ENCODE data around the gene DCTN2. TPM values are rescaled to one million over a fixed set of nuclear protein-coding genes. Genes with fewer than 3 reads are reported as not detected.

Gene DCTN2
- polyA plus RNA-seq, 6 donors from 2014 or later = 65.6 to 87.3 (median 71.2) TPM

- Mint-ChIP-seq H3K27me3 (peaks cover 17 to 56% (median 51%) of the 10 kb centered on the region in 3 donors), H3K4me3 (peak overlapping the region in 4 of 8 donors; percentile 16 to 75 (median 32)), H3K27ac (peak overlapping the region in 1 of 6 donors; percentile 4), H3K36me3 (no peaks in the 10 kb centered on the region), H3K4me1 (peaks cover 18 to 27% (median 23%) of the 10 kb centered on the region in 3 donors), H3K9me3 (no peaks in the 10 kb centered on the region)
- ATAC-seq (ENCODE audit: low read depth in 2 of 2) (no peak), DNase-seq (no peak)
These were observed 4.8 kb upstream of the DCTN2 start for GRCh38 chr12:57551637-57552305.

DNA sequence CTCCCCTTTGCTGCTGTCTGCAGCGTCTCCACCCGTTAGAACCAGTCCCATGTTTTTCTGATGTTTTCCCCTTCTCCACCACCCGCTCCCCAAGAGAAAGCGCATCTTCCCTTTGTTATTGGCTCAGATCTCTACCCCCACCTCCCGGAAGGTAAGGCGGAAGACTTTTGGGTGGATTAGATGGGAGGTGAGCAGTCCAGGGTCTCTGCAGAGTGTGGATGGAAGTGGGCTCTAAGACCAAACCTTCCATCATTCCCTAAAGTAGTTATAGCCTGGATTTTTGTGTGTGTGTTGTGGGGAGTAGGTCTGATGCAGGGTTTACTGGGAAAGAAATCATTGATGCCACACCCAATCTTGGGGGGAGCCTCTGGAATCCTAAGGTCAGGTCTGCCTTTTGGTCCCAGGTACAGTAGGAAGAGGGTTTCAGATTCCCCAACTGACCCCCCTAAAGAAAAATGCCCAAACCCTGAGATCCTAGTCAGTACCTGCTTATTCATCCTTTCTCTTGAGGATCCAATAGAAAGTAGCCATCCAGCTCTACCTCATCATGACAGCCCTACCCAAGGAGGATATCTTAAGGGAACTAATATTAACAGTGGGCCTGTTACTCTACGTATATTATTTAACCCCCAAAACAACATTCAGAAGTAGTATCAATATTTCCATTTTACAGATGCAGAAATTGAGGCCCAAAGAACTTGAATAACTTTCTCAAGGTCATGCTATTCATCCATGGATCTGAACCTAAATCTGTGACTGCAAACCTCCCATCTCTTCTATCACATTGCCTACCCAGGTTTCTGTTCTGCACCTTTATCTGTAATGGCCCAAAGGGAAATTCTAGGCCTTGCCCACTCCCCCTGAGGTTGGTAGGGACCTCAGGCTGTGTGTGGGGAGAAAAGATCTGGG, 3.9 kb upstream of the DCTN2 start:
- Mint-ChIP-seq H3K27ac (no peak overlapping the region), H3K4me3 (peak overlapping the region; percentile 10 to 86 (median 72)), H3K36me3 (no peaks in the 10 kb centered on the region), H3K4me1 (peaks cover 26 to 35% (median 30%) of the 10 kb centered on the region in 3 donors), H3K9me3 (no peaks in the 10 kb centered on the region), H3K27me3 (peaks cover 14 to 56% (median 46%) of the 10 kb centered on the region in 3 donors)
- ATAC-seq (ENCODE audit: low read depth in 2 of 2) (no peak), DNase-seq (no peak)

GRCh38 chr12:57549909-57550640, 3.1 kb upstream of the DCTN2 start, which contains the start of gene KIF5A:
Gene KIF5A (plus strand): TSS chr12:57550044. CDS start chr12:57550272, 228 bp downstream.
- ATAC-seq (ENCODE audit: low read depth in 2 of 2) (peak; percentile 35 to 47), DNase-seq (peak; percentile 36)
- Mint-ChIP-seq H3K27me3 (peaks cover 14 to 55% (median 46%) of the 10 kb centered on the region in 3 donors), H3K36me3 (no peaks in the 10 kb centered on the region), H3K9me3 (no peaks in the 10 kb centered on the region), H3K4me1 (peaks cover 28 to 44% (median 39%) of the 10 kb centered on the region in 3 donors), H3K4me3 (peak within 1 kb of the TSS; percentile 73 to 95 (median 78)), H3K27ac (peak within 1 kb of the TSS in 4 of 6 donors; percentile 26 to 77 (median 43))

DNA sequence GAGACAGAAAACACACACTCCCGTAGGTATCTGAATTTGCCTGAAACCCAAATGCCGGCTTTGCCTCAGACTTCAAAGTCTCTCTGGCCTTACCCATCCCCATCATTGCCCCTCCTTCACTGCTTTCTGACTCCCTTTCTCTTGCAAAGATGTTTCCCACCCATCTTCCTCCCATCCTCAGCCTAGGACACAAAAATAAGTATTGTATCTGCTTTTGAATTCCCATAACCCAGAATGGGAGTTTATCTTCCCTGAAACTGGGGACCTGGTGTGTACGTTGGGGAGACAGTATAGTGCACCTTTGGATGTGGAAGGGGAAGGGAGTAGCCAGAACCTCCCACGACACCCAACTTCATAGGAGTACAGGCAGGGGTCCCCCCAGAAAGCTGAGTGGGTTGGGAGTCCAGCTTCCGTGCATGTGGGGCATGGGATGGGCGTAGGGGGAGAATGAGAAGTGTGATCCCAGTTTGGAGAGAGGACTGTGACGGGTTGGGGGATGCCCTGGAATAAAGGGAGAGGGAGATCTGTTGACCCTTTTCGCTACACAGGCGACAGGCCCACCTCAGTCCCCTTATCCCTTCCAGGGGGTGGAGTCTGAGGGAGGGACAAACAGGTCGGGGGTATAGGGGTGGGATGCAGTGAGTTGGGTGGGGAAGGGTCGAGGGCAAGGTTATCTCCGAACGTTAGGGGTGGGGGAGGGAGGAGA, 2.4 kb upstream of the DCTN2 start:
- no peaks in the 10 kb centered on the region for H3K36me3 Mint-ChIP-seq
- H3K27me3 Mint-ChIP-seq = peaks cover 14 to 48% (median 40%) of the 10 kb centered on the region in 3 donors
- no peaks in the 10 kb centered on the region for H3K9me3 Mint-ChIP-seq
- ATAC-seq (ENCODE audit: low read depth in 2 of 2) (no peak), DNase-seq (no peak)
- H3K4me3 Mint-ChIP-seq = peak overlapping the region; percentile 57 to 95 (median 78)
- peaks cover 32 to 46% (median 44%) of the 10 kb centered on the region in 3 donors for H3K4me1 Mint-ChIP-seq
- peak overlapping the region in 2 of 6 donors; percentile 34 to 77 for H3K27ac Mint-ChIP-seq

DNA sequence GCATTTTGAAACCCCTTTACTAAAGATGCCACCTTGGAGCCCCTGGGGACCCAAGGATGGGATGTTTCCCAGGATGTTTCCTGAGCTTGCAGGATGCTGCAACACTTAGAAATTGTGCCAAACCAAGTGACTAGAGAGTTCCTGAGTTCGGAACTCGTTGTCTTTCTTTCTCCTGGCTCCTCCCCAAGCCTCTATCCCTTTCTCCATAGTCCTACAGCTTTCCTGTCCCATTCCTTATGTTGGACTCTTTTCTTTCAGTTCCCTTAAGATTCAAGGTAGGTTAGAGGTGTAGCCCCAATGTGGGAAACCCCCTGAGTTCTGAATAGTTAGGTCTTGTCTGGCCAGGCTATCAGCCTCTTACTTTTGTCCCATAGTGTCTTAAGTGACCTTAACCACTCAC, 1.5 kb upstream of the DCTN2 start:
- Mint-ChIP-seq H3K36me3 (no peaks in the 10 kb centered on the region), H3K9me3 (no peaks in the 10 kb centered on the region), H3K27ac (no peak overlapping the region), H3K27me3 (peaks cover 9 to 40% (median 32%) of the 10 kb centered on the region in 3 donors), H3K4me3 (peak overlapping the region in 6 of 8 donors; percentile 29 to 95 (median 60)), H3K4me1 (peaks cover 37 to 52% (median 47%) of the 10 kb centered on the region in 3 donors)
- DNase-seq (no peak), ATAC-seq (ENCODE audit: low read depth in 2 of 2) (no peak)

DNA sequence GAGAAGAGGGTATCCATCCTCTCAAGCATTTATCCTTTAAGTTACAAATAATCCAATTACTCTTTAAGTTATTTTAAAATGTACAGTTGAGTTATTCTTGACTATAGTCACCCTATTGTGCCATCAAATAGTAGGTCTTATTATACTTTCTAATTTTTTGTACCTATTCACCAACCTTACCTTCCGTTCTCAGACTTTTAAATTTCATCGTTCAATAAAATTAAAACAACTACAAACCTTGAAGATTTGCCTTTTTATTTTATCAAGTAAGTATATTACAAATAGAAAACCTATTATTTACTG, 972 bp upstream of the DCTN2 start:
- DNase-seq (no peak), ATAC-seq (ENCODE audit: low read depth in 2 of 2) (no peak)
- H3K27ac Mint-ChIP-seq = no peak overlapping the region
- H3K9me3 Mint-ChIP-seq = no peaks in the 10 kb centered on the region
- peak overlapping the region in 4 of 8 donors; percentile 92 to 96 (median 95) for H3K4me3 Mint-ChIP-seq
- peaks cover 37 to 52% (median 50%) of the 10 kb centered on the region in 3 donors for H3K4me1 Mint-ChIP-seq
- peaks cover 4 to 35% (median 27%) of the 10 kb centered on the region in 3 donors for H3K27me3 Mint-ChIP-seq
- H3K36me3 Mint-ChIP-seq = no peaks in the 10 kb centered on the region

- Mint-ChIP-seq H3K9me3 (no peaks in the 10 kb centered on the region), H3K27me3 (peaks cover 4 to 31% (median 22%) of the 10 kb centered on the region in 3 donors), H3K4me1 (peaks cover 37 to 52% (median 50%) of the 10 kb centered on the region in 3 donors), H3K4me3 (peak overlapping the region; percentile 92 to 99 (median 96)), H3K36me3 (no peaks in the 10 kb centered on the region), H3K27ac (peak overlapping the region; percentile 65 to 100 (median 95))
- DNase-seq (no peak), ATAC-seq (ENCODE audit: low read depth in 2 of 2) (no peak)
These were observed 458 bp upstream of the DCTN2 start for GRCh38 chr12:57547288-57548012.

DNA sequence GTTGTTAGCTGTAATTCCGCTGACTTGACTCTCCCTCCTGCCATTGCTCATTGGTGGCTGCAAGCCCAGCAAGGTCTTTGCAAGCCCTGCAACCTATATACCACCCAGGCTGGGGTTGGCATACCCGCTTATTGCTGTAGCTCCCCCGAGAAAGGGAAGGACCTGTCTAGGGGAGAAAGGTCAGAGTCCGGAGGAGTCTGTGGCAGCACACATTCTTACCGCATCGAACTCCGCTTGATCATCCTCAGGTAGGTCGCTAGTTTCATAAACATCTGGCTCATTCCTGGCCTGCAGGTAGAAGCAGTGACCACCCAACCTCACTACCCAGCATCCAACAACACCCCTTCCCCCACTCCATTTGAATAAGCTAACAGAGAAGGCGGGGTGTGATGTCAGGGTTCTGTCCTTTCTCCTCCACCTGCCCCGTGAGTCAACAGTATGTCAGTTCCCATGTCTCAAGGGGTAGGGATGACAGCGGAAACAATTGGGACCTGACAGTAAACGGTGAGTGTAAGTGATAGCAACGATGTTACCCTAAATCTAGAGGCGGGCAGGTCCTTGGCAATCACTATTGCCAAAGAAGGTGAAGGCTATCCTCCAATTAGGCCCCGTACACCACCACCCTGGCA, 1.1 kb downstream of the DCTN2 start:
- Mint-ChIP-seq H3K4me3 (peak overlapping the region; percentile 92 to 99 (median 96)), H3K4me1 (peaks cover 37 to 52% (median 50%) of the 10 kb centered on the region in 3 donors), H3K9me3 (no peaks in the 10 kb centered on the region), H3K27me3 (peaks cover 4 to 22% (median 18%) of the 10 kb centered on the region in 3 donors), H3K27ac (peak overlapping the region in 4 of 6 donors; percentile 57 to 100 (median 93)), H3K36me3 (no peaks in the 10 kb centered on the region)
- ATAC-seq (ENCODE audit: low read depth in 2 of 2) (no peak), DNase-seq (no peak)

- H3K27ac Mint-ChIP-seq = no peak overlapping the region
- H3K36me3 Mint-ChIP-seq = peaks cover 0 to under 1% of the 10 kb centered on the region in 2 donors
- DNase-seq (no peak), ATAC-seq (ENCODE audit: low read depth in 2 of 2) (no peak)
- H3K4me1 Mint-ChIP-seq = peaks cover 27 to 41% (median 39%) of the 10 kb centered on the region in 3 donors
- no peaks in the 10 kb centered on the region for H3K9me3 Mint-ChIP-seq
- H3K27me3 Mint-ChIP-seq = peaks cover 0 to 2% (median 0%) of the 10 kb centered on the region in 3 donors
- peak overlapping the region in 1 of 8 donors; percentile 56 for H3K4me3 Mint-ChIP-seq
These were observed 3.4 kb downstream of the DCTN2 start for GRCh38 chr12:57543581-57543980.

GRCh38 chr12:57541717-57542116, 5.3 kb downstream of the DCTN2 start:
- no peaks in the 10 kb centered on the region for H3K27me3 Mint-ChIP-seq
- H3K4me1 Mint-ChIP-seq = peaks cover 19 to 31% (median 30%) of the 10 kb centered on the region in 3 donors
- no peak overlapping the region for H3K27ac Mint-ChIP-seq
- peaks cover 0 to 14% of the 10 kb centered on the region in 2 donors for H3K36me3 Mint-ChIP-seq
- no peaks in the 10 kb centered on the region for H3K9me3 Mint-ChIP-seq
- no peak overlapping the region for H3K4me3 Mint-ChIP-seq
- DNase-seq (no peak), ATAC-seq (ENCODE audit: low read depth in 2 of 2) (no peak)

DNA sequence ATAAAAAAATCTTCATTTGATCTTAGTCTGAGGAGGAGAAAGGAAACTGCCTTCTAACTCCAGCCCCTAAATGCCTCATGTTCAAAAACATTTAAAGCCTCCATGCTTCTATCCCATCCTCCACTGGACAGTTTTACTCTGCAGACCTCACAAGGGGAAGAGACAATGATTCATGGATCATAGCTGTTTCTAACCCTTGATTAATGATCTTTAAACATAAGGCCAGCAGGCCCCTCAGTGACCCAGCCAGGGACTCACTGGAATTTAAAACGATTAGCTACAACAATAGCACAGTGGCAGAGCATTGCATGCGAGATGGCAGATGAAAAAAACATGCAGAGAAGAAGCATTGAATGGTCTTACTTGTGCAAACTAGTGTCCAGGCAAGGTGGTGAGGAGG, 6.0 kb downstream of the DCTN2 start:
- H3K4me3 Mint-ChIP-seq = peak overlapping the region in 2 of 8 donors; percentile 11 to 60
- H3K27me3 Mint-ChIP-seq = no peaks in the 10 kb centered on the region
- no peaks in the 10 kb centered on the region for H3K9me3 Mint-ChIP-seq
- peaks cover 0 to 14% of the 10 kb centered on the region in 2 donors for H3K36me3 Mint-ChIP-seq
- ATAC-seq (ENCODE audit: low read depth in 2 of 2) (no peak), DNase-seq (no peak)
- peaks cover 12 to 24% (median 23%) of the 10 kb centered on the region in 3 donors for H3K4me1 Mint-ChIP-seq
- peak overlapping the region in 1 of 6 donors; percentile 17 for H3K27ac Mint-ChIP-seq

Data from naive B cell (primary cell).